HepG2 (cell line): ENCODE measurements around the gene ENDOD1. TPM values are rescaled to one million over a fixed set of nuclear protein-coding genes. Genes with fewer than 3 reads are reported as not detected.
A peak's percentile ranks its signal among the peaks of the same experiment; 100 is the strongest.

ENCODE experiments used
- BORCS8-MEF2B ChIP-seq: sonication (generic); formaldehyde crosslinking; IDR thresholded peaks from 2 replicates; pipeline ENCODE4 v1.8.0; 2022; ENCODE audit warnings: mild to moderate bottlenecking, missing genetic modification reagents
- FIP1L1 ChIP-seq: fragments of 200-400 bp; formaldehyde crosslinking; IDR thresholded peaks from 2 replicates; pipeline ENCODE4 v1.6.1; 2018; ENCODE audit warnings: low read depth, mild to moderate bottlenecking, low read length, moderate library complexity, borderline replicate concordance; ENCODE audit not compliant: insufficient read depth
- FOSL1 ChIP-seq: sonication (generic); formaldehyde crosslinking; IDR thresholded peaks from 2 replicates; pipeline ENCODE4 v1.9.0; 2021; ENCODE audit warnings: missing genetic modification reagents, borderline replicate concordance
- MTA3 ChIP-seq: sonication (generic); formaldehyde crosslinking; IDR thresholded peaks from 2 replicates; pipeline ENCODE4 v1.4.0; 2020; ENCODE audit warnings: missing genetic modification reagents
- NAIF1 ChIP-seq: sonication (generic); formaldehyde crosslinking; IDR thresholded peaks from 2 replicates; pipeline ENCODE4 v1.5.0; 2020; ENCODE audit warnings: mild to moderate bottlenecking, missing genetic modification reagents, borderline replicate concordance
- PRDM10 ChIP-seq: sonication (generic); formaldehyde crosslinking; IDR thresholded peaks from 2 replicates; pipeline ENCODE4 v1.4.0; 2020; ENCODE audit warnings: low read depth, missing genetic modification reagents
- RARA ChIP-seq: IDR thresholded peaks from 2 replicates; pipeline ENCODE4 v1.6.1; 2016; ENCODE audit warnings: missing genetic modification reagents, missing compliant biosample characterization
- RBAK ChIP-seq: sonication (generic); formaldehyde crosslinking; IDR thresholded peaks from 2 replicates; pipeline ENCODE4 v1.5.1; 2020; ENCODE audit warnings: mild to moderate bottlenecking, missing genetic modification reagents
- SCMH1 ChIP-seq: sonication (generic); formaldehyde crosslinking; IDR thresholded peaks from 2 replicates; pipeline ENCODE4 v1.9.0; 2021; ENCODE audit warnings: missing genetic modification reagents, mild to moderate bottlenecking, borderline replicate concordance
- SP4 ChIP-seq: sonication (generic); formaldehyde crosslinking; IDR thresholded peaks from 2 replicates; pipeline ENCODE4 v1.8.1; 2023; ENCODE audit warnings: mild to moderate bottlenecking, missing genetic modification reagents
- ZNF276 ChIP-seq: sonication (generic); formaldehyde crosslinking; IDR thresholded peaks from 2 replicates; pipeline ENCODE4 v1.4.0; 2020; ENCODE audit warnings: mild to moderate bottlenecking, low read depth, missing genetic modification reagents
- ZNF460 ChIP-seq: sonication (generic); formaldehyde crosslinking; IDR thresholded peaks from 2 replicates; pipeline ENCODE4 v1.5.1; 2020; ENCODE audit warnings: missing genetic modification reagents, mild to moderate bottlenecking, borderline replicate concordance
- ZNF543 ChIP-seq: sonication (generic); formaldehyde crosslinking; IDR thresholded peaks from 2 replicates; pipeline ENCODE4 v1.4.0; 2020; ENCODE audit warnings: mild to moderate bottlenecking, missing genetic modification reagents
- ZNF580 ChIP-seq: IDR thresholded peaks from 2 replicates; pipeline ENCODE4 v1.6.1; 2016; ENCODE audit warnings: low read depth, borderline replicate concordance
- ZNF691 ChIP-seq: sonication (generic); formaldehyde crosslinking; IDR thresholded peaks from 2 replicates; pipeline ENCODE4 v1.4.0; 2020; ENCODE audit warnings: missing genetic modification reagents, low read depth, mild to moderate bottlenecking, borderline replicate concordance
- ZNF777 ChIP-seq: sonication (generic); formaldehyde crosslinking; IDR thresholded peaks from 2 replicates; pipeline ENCODE4 v1.4.0; 2020; ENCODE audit warnings: missing genetic modification reagents
- polyA plus RNA-seq, 8 experiments: library from polyadenylated mRNA; depleted of rRNA in 3 of 8; stranded (reverse) in 7 of 8; unstranded in 1 of 8; fragments of >200 nt; fragmentation: Illumina TruSeq in 4 of 8; extraction: Trizol in 4 of 8; gene quantifications; 2 replicates each; pipeline versions ENCODE4 v1.2.1 to v1.2.3, GENCODE V29; 2011 to 2016; ENCODE audit warnings: low read depth in 4 of 8, missing spikeins in 1 of 8, mixed read lengths in 1 of 8; ENCODE audit not compliant: insufficient read depth in 1 of 8
- total RNA-seq, 5 experiments: library from RNA; depleted of rRNA; stranded (reverse); fragments of >200 nt; fragmentation: Illumina TruSeq; extraction: Trizol; gene quantifications; 2 replicates each; pipeline ENCODE4 v1.2.3, GENCODE V29; 2016; ENCODE audit warnings: low read depth in 1 of 5

Gene ENDOD1
- total and polyA plus RNA-seq, 2 of the 13 experiments (the other 11 are each of a cell fraction or from before 2014, with no cell fraction given), result 2.0 to 6.8 TPM

GRCh38 chr11:95067039-95067840, 22.4 kb upstream of the ENDOD1 start (continued):
- TF ChIP-seq ZNF276 (CRISPR knock-in tag) (peak; percentile 92), SP4 (CRISPR knock-in tag) (0 out of 2 replicates have a peak, but pooled peaks have one; percentile 52), PRDM10 (CRISPR knock-in tag) (no peak), NAIF1 (CRISPR knock-in tag) (no peak), ZNF460 (no peak), BORCS8-MEF2B (CRISPR knock-in tag) (0 out of 2 replicates have a peak, but pooled peaks have one; percentile 30), ZNF691 (peak; percentile 46; the same call in 1 of the 2 replicates), SCMH1 (CRISPR knock-in tag) (no peak), ZNF580 (no peak; the same call in 1 of the 2 replicates), ZNF543 (peak; percentile 94), FOSL1 (CRISPR knock-in tag) (no peak), RARA (CRISPR knock-in tag) (no peak), FIP1L1 (no peak), ZNF777 (CRISPR knock-in tag) (peak; percentile 99), RBAK (CRISPR knock-in tag) (no peak), MTA3 (CRISPR knock-in tag) (no peak)
